Epithelial cell of esophagus (primary cell): ENCODE results near the gene SCRN1.

ENCODE experiments used
- DNase-seq: peaks from one replicate; pipeline ENCODE4 v3.0.0; 2010; ENCODE audit warnings: low read depth
- H3K4me3 ChIP-seq: 2 replicates; pipeline ENCODE4 v1.5.1; 2011; ENCODE audit warnings: mild to moderate bottlenecking, low read length, control low read depth
- TF ChIP-seq, protein P1 (sequence below): IDR thresholded peaks from 2 replicates; pipeline ENCODE4 v1.5.1; 2011; ENCODE audit warnings: low read depth, mild to moderate bottlenecking, low read length, control low read depth, inconsistent platforms; ENCODE audit not compliant: insufficient read depth; ENCODE audit errors: missing control alignments

SCRN1 gene

DNA sequence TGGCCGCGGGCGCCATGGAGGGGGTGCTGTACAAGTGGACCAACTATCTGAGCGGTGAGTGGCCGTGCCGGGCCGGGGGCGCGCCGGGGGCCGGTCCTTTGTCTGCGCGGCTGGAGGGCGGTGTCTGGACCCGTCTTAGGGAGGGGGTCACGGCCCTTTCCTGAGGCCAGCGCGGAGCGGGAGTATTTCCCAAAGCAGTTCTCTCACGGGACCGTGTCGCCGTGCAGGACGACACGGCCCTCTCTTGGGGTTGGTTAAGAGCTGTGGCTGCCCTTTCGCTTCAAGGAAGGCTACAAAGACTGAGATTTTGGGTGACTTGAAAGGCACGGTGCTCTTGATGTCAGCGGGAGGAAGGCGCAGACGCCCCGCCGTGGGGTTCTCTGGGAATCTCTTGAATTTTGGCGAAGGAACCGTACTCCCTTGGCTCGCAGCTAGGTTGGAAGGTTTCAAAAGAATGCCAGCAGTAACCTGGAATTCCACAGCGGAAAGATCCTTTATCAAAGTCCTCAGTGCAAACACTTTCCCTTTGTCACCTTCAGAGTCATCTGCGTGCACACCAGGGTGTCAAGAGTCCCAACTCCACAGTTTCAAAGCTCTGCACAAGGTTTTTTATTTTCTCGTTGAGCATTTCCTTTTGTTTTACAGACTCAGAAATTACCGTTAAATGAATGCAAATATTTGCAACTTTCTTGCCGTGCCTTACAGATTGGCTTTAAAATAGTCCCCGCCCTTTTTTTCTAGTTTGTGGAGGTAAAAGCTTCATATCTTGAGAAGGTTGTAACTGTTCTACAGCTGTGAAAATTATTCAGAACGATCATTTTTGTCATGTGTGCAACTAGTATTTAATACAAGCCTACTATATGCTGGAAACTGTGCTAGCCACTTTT lies 39.4 kb upstream of the SCRN1 start:
- DNase-seq: peak; percentile 36
- peak overlapping the region; percentile 90 for H3K4me3 ChIP-seq
- TF ChIP-seq, protein P1, sequence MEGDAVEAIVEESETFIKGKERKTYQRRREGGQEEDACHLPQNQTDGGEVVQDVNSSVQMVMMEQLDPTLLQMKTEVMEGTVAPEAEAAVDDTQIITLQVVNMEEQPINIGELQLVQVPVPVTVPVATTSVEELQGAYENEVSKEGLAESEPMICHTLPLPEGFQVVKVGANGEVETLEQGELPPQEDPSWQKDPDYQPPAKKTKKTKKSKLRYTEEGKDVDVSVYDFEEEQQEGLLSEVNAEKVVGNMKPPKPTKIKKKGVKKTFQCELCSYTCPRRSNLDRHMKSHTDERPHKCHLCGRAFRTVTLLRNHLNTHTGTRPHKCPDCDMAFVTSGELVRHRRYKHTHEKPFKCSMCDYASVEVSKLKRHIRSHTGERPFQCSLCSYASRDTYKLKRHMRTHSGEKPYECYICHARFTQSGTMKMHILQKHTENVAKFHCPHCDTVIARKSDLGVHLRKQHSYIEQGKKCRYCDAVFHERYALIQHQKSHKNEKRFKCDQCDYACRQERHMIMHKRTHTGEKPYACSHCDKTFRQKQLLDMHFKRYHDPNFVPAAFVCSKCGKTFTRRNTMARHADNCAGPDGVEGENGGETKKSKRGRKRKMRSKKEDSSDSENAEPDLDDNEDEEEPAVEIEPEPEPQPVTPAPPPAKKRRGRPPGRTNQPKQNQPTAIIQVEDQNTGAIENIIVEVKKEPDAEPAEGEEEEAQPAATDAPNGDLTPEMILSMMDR: no peak

DNA sequence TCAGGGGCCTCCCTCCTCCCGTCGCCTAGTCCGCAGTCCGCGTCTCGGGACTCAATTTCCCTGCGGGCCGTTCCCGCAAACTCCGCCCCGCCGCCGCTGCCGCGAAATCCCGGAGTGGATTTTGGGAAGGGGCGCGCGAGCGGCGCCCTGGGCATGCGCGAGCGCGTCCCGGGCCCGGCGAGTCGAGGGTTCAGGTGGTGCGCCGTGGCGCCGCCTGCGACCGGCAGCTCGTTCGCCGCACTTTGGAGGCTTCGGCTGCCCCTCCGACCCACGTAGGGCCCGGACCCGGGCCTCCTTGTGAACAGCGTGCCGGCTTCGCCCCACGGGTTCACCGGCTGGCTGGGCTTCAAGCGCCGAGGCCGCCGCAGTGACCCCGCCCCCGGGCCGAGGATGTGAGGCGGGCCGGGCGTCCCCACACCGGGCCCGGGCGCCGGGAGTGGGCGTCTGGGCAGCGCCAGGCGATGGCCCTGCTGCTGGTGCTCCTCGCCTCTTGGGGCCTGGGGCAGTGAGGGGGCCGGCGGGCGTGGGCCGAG lies 38.7 kb upstream of the SCRN1 start, which contains the start of gene PLEKHA8:
PLEKHA8 (plus strand) TSS at position 197 of the 533 bp plus-strand sequence. CDS start 351 bp downstream, outside the sequence.
- TF ChIP-seq, protein P1: no peak
- peak within 1 kb of the TSS; percentile 90 for H3K4me3 ChIP-seq
- peak; percentile 91 for DNase-seq

DNA sequence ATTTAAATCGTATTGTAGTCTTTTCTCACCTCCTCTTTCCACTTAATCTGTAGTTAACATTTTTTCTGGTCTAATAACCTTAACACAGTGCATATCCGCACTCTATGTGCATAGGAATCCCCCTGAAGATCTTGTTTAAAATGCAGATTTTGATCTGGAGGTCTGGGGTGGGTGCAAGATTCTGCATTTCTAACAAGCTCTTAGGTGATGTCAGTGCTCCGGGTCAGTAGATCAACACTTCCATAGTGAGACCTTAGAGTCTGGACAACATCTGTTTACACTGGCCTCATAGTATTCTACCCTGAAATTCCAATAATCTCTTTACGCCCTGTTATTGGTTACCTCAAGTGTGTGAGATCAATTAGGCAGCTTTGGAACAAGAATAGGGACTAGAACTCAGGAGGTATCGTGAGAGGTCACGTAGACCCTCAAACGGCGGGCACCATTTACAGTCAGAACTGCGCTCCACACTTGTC lies 38.2 kb upstream of the SCRN1 start:
- TF ChIP-seq, protein P1: no peak

GRCh38 chr7:30027065-30027456 lies 37.5 kb upstream of the SCRN1 start:
- TF ChIP-seq, protein P1: no peak
- DNase-seq: peak; percentile 92
- H3K4me3 ChIP-seq: peak overlapping the region; percentile 90

More for the DNA sequence above, 38.2 kb upstream of the SCRN1 start:
- H3K4me3 ChIP-seq: peak overlapping the region; percentile 90
- DNase-seq: peak; percentile 14

- TF ChIP-seq, protein P1: no peak
- peak; percentile 100 for DNase-seq
Observed at GRCh38 chr7:30026229-30027064, 36.8 kb upstream of the SCRN1 start, which contains the start of gene FKBP14. FKBP14 (minus strand) TSS chr7:30026702; CDS start chr7:30026508, 194 bp downstream.

GRCh38 chr7:30023524-30023923 lies 33.9 kb upstream of the SCRN1 start:
- no peak overlapping the region for H3K4me3 ChIP-seq
- DNase-seq: no peak
- TF ChIP-seq, protein P1: no peak

More at GRCh38 chr7:30026229-30027064, 36.8 kb upstream of the SCRN1 start, which contains the start of gene FKBP14:
- peak within 1 kb of the TSS; percentile 90 for H3K4me3 ChIP-seq
